Gastroesophageal sphincter (tissue), 3 donors: ENCODE results near the gene CILP.

Experiments used
- EP300 ChIP-seq: sonication (generic); formaldehyde crosslinking; IDR thresholded peaks from one replicate; pipeline ENCODE4 v1.6.1; 2017; ENCODE audit warnings: antibody characterized with exemption, mild to moderate bottlenecking
- POLR2A ChIP-seq, 2 donors: fragments of 450-650 bp; IDR thresholded peaks; one replicate each; pipeline ENCODE4 v1.6.1; 2017; ENCODE audit warnings: antibody characterized with exemption in 2 of 2, mild to moderate bottlenecking in 2 of 2, moderate library complexity in 1 of 2
- POLR2AphosphoS5 ChIP-seq: sonication (generic); formaldehyde crosslinking; IDR thresholded peaks from one replicate; pipeline ENCODE4 v1.6.1; 2017; ENCODE audit warnings: antibody characterized with exemption
- TF ChIP-seq, protein P1 (sequence below), 4 experiments: fragments of 200-600 bp in 2 of 4; fragments of 450-650 bp in 2 of 4; sonication (generic) in 1 of 4; IDR thresholded peaks; one replicate each; pipeline ENCODE4 v1.5.1; 2017 to 2019; ENCODE audit warnings: antibody characterized with exemption in 4 of 4, mild to moderate bottlenecking in 2 of 4, moderate library complexity in 2 of 4

DNA sequence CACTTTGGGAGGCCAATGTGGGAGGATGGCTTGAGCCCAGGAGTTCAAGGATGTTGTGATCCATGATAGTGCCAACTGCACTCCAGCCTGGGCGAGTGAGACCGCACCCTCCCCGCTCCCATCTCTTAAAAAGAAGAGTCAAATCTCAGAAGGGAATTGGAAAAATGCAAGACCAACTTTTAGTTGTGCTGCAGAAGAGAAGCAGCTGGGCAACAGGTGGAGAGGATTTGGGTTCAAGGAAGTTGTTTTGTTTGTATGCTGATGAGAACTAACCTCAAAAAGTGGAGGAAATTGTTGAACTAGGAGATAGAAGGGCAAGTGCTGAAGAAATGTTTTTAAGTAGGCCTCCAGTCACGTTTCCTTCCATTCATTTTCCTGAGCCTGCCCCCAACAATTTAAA is 64.8 kb downstream of the CILP start:
- TF ChIP-seq, protein P1, sequence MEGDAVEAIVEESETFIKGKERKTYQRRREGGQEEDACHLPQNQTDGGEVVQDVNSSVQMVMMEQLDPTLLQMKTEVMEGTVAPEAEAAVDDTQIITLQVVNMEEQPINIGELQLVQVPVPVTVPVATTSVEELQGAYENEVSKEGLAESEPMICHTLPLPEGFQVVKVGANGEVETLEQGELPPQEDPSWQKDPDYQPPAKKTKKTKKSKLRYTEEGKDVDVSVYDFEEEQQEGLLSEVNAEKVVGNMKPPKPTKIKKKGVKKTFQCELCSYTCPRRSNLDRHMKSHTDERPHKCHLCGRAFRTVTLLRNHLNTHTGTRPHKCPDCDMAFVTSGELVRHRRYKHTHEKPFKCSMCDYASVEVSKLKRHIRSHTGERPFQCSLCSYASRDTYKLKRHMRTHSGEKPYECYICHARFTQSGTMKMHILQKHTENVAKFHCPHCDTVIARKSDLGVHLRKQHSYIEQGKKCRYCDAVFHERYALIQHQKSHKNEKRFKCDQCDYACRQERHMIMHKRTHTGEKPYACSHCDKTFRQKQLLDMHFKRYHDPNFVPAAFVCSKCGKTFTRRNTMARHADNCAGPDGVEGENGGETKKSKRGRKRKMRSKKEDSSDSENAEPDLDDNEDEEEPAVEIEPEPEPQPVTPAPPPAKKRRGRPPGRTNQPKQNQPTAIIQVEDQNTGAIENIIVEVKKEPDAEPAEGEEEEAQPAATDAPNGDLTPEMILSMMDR (IDR thresholded peaks at IDR 0.05), result no peak
- TF ChIP-seq POLR2A (IDR thresholded peaks at IDR 0.05) (no peak), EP300 (no peak), POLR2AphosphoS5 (no peak)
